Esophagus muscularis mucosa (tissue), 4 donors: ENCODE results near the gene DLG1. TPM values are rescaled to one million over a fixed set of nuclear protein-coding genes. Genes with fewer than 3 reads are reported as not detected.

ENCODE experiments used
- DNase-seq: peaks from one replicate; pipeline ENCODE4 v3.0.0-alpha.2; 2017; ENCODE audit errors: extremely low spot score
- H3K27ac ChIP-seq, 4 donors: fragments of 200-600 bp; sonication (generic); replicated peaks in 1 of 4; 1 replicate in 3 of 4; 2 replicates in 1 of 4; pipeline ENCODE4 v1.5.1; 2016 to 2019; ENCODE audit warnings: mild to moderate bottlenecking in 1 of 4
- H3K27me3 ChIP-seq, 4 donors: fragments of 200-600 bp; sonication (generic); one replicate each; pipeline versions ENCODE4 v1.5.1 to v1.6.0; 2016 to 2019
- H3K36me3 ChIP-seq, 4 donors: fragments of 200-600 bp; sonication (generic); one replicate each; pipeline ENCODE4 v1.5.1; 2016 to 2019
- H3K4me1 ChIP-seq, 4 donors: fragments of 200-600 bp; sonication (generic); one replicate each; pipeline ENCODE4 v1.5.1; 2016 to 2019
- H3K4me3 ChIP-seq, 4 donors: fragments of 200-600 bp; sonication (generic); 1 replicate in 2 of 4; 2 replicates in 2 of 4; pipeline ENCODE4 v1.5.1; 2016 to 2019; ENCODE audit warnings: mild to moderate bottlenecking in 4 of 4, moderate library complexity in 1 of 4
- H3K9me3 ChIP-seq, 4 donors: fragments of 200-600 bp; sonication (generic); 1 replicate in 3 of 4; 2 replicates in 1 of 4; pipeline ENCODE4 v1.5.1; 2016 to 2019
- EP300 ChIP-seq: sonication (generic); formaldehyde crosslinking; IDR thresholded peaks from one replicate; pipeline ENCODE4 v1.6.1; 2017; ENCODE audit warnings: antibody characterized with exemption
- POLR2A ChIP-seq: fragments of 450-650 bp; IDR thresholded peaks from one replicate; pipeline ENCODE4 v1.6.1; 2017; ENCODE audit warnings: antibody characterized with exemption, moderate library complexity, mild to moderate bottlenecking, low read depth
- POLR2AphosphoS5 ChIP-seq, 2 donors: sonication (generic); formaldehyde crosslinking; IDR thresholded peaks; one replicate each; pipeline ENCODE4 v1.6.1; 2017; ENCODE audit warnings: antibody characterized with exemption in 2 of 2
- WGBS: methylation state at CpG from one replicate; pipeline ENCODE4 v1.1.5; 2018; 5-methylcytosine and 5-hydroxymethylcytosine counted together
- intact Hi-C: fragments of 100-400 bp; cut with DNase I; formaldehyde crosslinking; loops from one replicate; pipeline ENCODE4 v1.15.1; 2023
- total RNA-seq, 4 donors: library from RNA; depleted of rRNA; stranded (reverse); fragments of >200 nt; gene quantifications; one replicate each; pipeline versions ENCODE4 v1.1.0 to v1.2.1, GENCODE V29; 2016
- TF ChIP-seq, protein P1 (sequence below), 3 experiments: fragments of 200-600 bp in 2 of 3; fragments of 450-650 bp in 1 of 3; sonication (generic) in 2 of 3; IDR thresholded peaks; one replicate each; pipeline ENCODE4 v1.5.1; 2017 to 2019; ENCODE audit warnings: antibody characterized with exemption in 3 of 3, mild to moderate bottlenecking in 2 of 3, moderate library complexity in 1 of 3

The DLG1 gene
- total RNA-seq, 4 donors from 2014 or later: 56.8 to 73.1 (median 69.1) TPM

DNA sequence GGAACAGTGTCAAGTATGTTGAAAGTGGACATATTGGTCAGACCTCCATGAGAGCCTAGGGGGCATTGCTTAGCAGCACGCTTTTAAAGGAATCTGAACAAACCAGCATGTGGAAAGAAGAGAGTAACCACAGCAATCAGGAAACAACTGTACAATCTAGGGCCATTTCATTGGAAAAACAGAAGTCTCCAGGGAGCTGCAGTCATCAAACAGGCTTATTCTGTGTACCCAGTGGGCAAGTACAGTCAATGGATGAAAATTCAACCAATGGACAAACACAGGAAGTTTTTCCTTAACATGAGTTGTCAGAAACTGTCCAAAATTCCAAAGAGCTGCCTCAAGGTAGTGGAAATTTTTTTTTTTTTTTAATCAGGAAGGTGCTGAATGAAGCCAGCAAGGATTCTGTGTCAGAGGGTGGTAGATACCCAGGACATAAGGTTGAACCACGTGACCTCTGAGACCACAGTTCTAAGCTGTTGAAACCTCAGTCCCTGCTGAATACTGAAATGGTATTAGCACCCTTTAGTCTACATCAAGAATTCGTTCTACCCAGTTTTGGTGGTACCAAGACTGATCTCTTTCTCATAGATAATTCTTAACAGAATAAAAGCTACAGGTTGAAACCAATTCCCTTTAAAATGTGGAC is 4.4 kb upstream of the DLG1 start:
- Histone ChIP-seq H3K27ac (no peak overlapping the region), H3K4me1 (peaks cover 8 to 11% (median 10%) of the 10 kb centered on the region in 4 donors), H3K9me3 (no peaks in the 10 kb centered on the region), H3K36me3 (no peaks in the 10 kb centered on the region), H3K4me3 (no peak overlapping the region), H3K27me3 (no peaks in the 10 kb centered on the region)
- 83% methylated on average over 3 of the region's 3 CpGs for WGBS
- no peak for DNase-seq
- intact Hi-C loops: no loop called here
- TF ChIP-seq POLR2A (no peak), POLR2AphosphoS5 (IDR thresholded peaks at IDR 0.05) (no peak), EP300 (no peak)
- TF ChIP-seq, protein P1, sequence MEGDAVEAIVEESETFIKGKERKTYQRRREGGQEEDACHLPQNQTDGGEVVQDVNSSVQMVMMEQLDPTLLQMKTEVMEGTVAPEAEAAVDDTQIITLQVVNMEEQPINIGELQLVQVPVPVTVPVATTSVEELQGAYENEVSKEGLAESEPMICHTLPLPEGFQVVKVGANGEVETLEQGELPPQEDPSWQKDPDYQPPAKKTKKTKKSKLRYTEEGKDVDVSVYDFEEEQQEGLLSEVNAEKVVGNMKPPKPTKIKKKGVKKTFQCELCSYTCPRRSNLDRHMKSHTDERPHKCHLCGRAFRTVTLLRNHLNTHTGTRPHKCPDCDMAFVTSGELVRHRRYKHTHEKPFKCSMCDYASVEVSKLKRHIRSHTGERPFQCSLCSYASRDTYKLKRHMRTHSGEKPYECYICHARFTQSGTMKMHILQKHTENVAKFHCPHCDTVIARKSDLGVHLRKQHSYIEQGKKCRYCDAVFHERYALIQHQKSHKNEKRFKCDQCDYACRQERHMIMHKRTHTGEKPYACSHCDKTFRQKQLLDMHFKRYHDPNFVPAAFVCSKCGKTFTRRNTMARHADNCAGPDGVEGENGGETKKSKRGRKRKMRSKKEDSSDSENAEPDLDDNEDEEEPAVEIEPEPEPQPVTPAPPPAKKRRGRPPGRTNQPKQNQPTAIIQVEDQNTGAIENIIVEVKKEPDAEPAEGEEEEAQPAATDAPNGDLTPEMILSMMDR (IDR thresholded peaks at IDR 0.05): no peak

DNA sequence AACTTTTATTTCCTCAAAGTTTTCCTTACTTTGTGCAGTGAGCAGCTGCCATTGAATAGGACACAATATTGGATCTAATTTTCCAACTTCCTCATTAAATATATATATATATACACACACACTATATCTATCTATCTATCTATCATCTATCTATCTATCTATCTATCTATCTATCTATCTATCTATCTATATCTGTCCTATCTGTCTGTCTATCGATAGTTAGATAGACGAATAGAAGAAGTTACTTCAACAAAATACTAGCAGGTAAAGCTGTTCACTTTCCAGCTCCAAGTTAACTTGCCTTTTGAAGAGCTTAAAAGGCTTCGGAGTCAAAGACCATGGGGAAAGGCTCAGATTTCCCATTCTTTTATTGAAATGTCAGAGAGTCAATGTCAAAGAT is 3.6 kb upstream of the DLG1 start:
- H3K9me3 ChIP-seq: no peaks in the 10 kb centered on the region
- no peaks in the 10 kb centered on the region for H3K36me3 ChIP-seq
- no peak overlapping the region for H3K27ac ChIP-seq
- DNase-seq: no peak
- 91% methylated on average over 3 of the region's 3 CpGs for WGBS
- H3K4me3 ChIP-seq: no peak overlapping the region
- peaks cover 8 to 12% (median 10%) of the 10 kb centered on the region in 4 donors for H3K4me1 ChIP-seq
- no peak for TF ChIP-seq POLR2AphosphoS5 (IDR thresholded peaks at IDR 0.05)
- no peak for TF ChIP-seq EP300
- TF ChIP-seq POLR2A: no peak
- TF ChIP-seq, protein P1 (IDR thresholded peaks at IDR 0.05): no peak
- H3K27me3 ChIP-seq: no peaks in the 10 kb centered on the region
- intact Hi-C loops: no loop called here

DNA sequence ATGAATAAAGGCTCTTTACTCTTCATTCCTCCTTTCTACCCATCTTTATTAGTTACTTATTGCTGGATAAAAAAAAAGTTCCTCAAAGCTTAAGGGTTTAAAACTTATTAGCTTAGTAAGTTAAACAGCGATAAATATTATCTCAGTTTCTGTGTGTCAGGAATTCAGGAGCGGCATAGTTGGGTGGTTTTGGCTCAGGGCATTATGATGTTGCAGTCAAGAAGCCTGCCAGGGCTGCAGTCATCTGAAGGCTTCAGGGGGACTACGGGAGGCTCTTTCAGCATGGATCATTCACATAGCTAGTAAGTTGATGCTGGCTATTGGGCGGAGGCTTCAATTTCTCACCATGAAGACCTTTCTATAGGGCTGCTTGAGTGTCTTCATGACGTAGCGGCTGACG is 1.9 kb upstream of the DLG1 start:
- TF ChIP-seq POLR2AphosphoS5 (IDR thresholded peaks at IDR 0.05) (no peak), POLR2A (no peak), EP300 (no peak)
- intact Hi-C loops: no loop called here
- 92% methylated on average over 7 of the region's 7 CpGs for WGBS
- no peak overlapping the region for H3K4me3 ChIP-seq
- no peaks in the 10 kb centered on the region for H3K27me3 ChIP-seq
- H3K27ac ChIP-seq: no peak overlapping the region
- DNase-seq: no peak
- H3K9me3 ChIP-seq: no peaks in the 10 kb centered on the region
- peaks cover 15 to 28% (median 24%) of the 10 kb centered on the region in 4 donors for H3K4me1 ChIP-seq
- H3K36me3 ChIP-seq: no peaks in the 10 kb centered on the region

DNA sequence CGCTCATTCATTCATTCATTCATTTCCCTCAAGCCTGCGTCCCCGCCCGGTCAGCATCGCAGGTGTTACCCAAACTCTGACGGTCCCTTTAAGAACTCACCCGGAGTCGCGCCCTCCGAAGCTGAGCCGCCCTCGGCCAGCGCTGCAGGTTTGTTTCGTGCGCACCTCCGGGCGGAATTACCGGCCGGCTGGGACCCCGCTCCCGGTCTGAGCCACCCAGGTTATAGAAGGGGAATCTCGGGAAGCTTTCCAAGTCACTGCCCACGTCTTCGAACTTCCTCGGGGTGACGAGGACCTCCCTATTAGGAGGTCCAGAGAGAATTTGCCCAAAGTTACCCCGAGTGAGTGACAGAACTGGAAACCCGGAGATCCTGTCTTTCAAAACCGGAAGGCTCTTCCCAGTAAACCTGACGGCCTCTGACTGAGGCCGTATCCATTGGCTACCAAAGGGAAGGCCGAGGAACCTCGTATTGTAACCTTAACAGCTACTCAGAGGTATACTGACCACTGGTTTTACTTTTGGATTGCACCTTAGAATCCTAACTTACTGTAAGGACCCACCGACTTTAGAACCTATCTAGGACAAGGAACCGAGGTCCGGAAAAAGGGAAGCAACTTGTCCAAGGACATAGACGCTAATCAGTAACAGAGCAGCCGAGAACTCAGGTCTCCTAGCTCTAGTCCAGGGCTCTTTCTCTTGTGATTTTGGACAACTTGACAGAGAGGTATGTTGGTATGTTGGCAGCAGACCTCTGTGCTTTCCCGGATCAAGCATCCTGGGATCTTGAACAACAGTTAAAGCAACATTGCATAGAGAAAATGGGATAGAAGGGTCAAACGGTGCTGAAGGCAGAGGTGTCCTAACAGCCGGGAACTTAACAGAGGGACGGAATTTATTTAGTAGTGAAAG is 788 bp upstream of the DLG1 start:
- no peaks in the 10 kb centered on the region for H3K27me3 ChIP-seq
- WGBS: 16% methylated on average over 31 of the region's 42 CpGs
- no peak for DNase-seq
- peak overlapping the region; percentile 91 to 94 (median 94) for H3K27ac ChIP-seq
- intact Hi-C loops: loop anchor here (2.0 kb wide), 1 partner anchor 158 kb away; no protein-coding TSS in a partner anchor
- H3K9me3 ChIP-seq: no peaks in the 10 kb centered on the region
- TF ChIP-seq EP300: no peak
- TF ChIP-seq POLR2A: no peak
- TF ChIP-seq, protein P1 (IDR thresholded peaks at IDR 0.05): no peak
- no peak for TF ChIP-seq POLR2AphosphoS5 (IDR thresholded peaks at IDR 0.05)
- H3K36me3 ChIP-seq: no peaks in the 10 kb centered on the region
- peaks cover 15 to 37% (median 24%) of the 10 kb centered on the region in 4 donors for H3K4me1 ChIP-seq
- peak overlapping the region; percentile 87 to 98 (median 92) for H3K4me3 ChIP-seq
